GM23248 (cell line): ENCODE measurements around the gene DPH1. TPM values are rescaled to one million over a fixed set of nuclear protein-coding genes. Genes with fewer than 3 reads are reported as not detected.
"Not testable (repeated sequence)": the region's sequence is repeated elsewhere in the genome, so short reads cannot be mapped to it uniquely, and the experiment has no call there.

ENCODE experiments used
- DNase-seq: peaks from one replicate; pipeline ENCODE4 v3.0.0-alpha.2; 2015
- H2AFZ ChIP-seq: fragments of 200-600 bp; sonication (generic); 2 replicates; pipeline ENCODE4 v1.6.1; 2016; ENCODE audit warnings: antibody characterized with exemption
- H3F3A ChIP-seq: fragments of 200-600 bp; sonication (generic); 2 replicates; pipeline ENCODE4 v1.6.1; 2016; ENCODE audit warnings: mild to moderate bottlenecking, antibody characterized with exemption, mixed run types; ENCODE audit not compliant: insufficient read depth
- H3K27ac ChIP-seq: fragments of 200-600 bp; sonication (generic); 2 replicates; pipeline ENCODE4 v1.5.1; 2016; ENCODE audit warnings: mild to moderate bottlenecking
- H3K27me3 ChIP-seq: fragments of 200-600 bp; sonication (generic); replicated peaks from 2 replicates; pipeline ENCODE4 v1.6.1; 2016; ENCODE audit warnings: mild to moderate bottlenecking; ENCODE audit not compliant: insufficient read depth
- H3K36me3 ChIP-seq: fragments of 200-600 bp; sonication (generic); 2 replicates; pipeline ENCODE4 v1.6.1; 2016; ENCODE audit warnings: low read depth, mild to moderate bottlenecking
- H3K4me1 ChIP-seq: fragments of 200-600 bp; sonication (generic); 2 replicates; pipeline ENCODE4 v1.6.1; 2016; ENCODE audit warnings: mild to moderate bottlenecking; ENCODE audit not compliant: insufficient read depth
- H3K4me2 ChIP-seq: fragments of 200-600 bp; sonication (generic); one replicate; pipeline ENCODE4 v1.6.1; 2016; ENCODE audit warnings: mild to moderate bottlenecking; ENCODE audit not compliant: unreplicated experiment
- H3K4me3 ChIP-seq: fragments of 200-600 bp; sonication (generic); 2 replicates; pipeline ENCODE4 v1.5.1; 2016; ENCODE audit warnings: mild to moderate bottlenecking
- H3K79me2 ChIP-seq: fragments of 200-600 bp; sonication (generic); 2 replicates; pipeline ENCODE4 v1.6.1; 2016; ENCODE audit warnings: mild to moderate bottlenecking; ENCODE audit not compliant: insufficient read depth
- H3K9ac ChIP-seq: fragments of 200-600 bp; sonication (generic); 2 replicates; pipeline ENCODE4 v1.6.1; 2016; ENCODE audit warnings: mild to moderate bottlenecking
- H3K9me2 ChIP-seq: fragments of 200-600 bp; sonication (generic); 2 replicates; pipeline ENCODE4 v1.6.1; 2016; ENCODE audit warnings: mixed run types, mild to moderate bottlenecking, moderate library complexity; ENCODE audit not compliant: insufficient read depth
- H3K9me3 ChIP-seq: fragments of 200-600 bp; sonication (generic); one replicate; pipeline ENCODE4 v1.6.1; 2017; ENCODE audit warnings: low read depth
- H4K20me1 ChIP-seq: fragments of 200-600 bp; sonication (generic); 2 replicates; pipeline ENCODE4 v1.6.0; 2016; ENCODE audit not compliant: insufficient read depth
- EZH2 ChIP-seq: fragments of 200-600 bp; sonication (generic); IDR thresholded peaks from 2 replicates; pipeline ENCODE4 v1.6.1; 2018; ENCODE audit warnings: antibody characterized with exemption, mild to moderate bottlenecking; ENCODE audit not compliant: insufficient read depth, poor library complexity, severe bottlenecking
- EZH2phosphoT487 ChIP-seq: fragments of 200-600 bp; sonication (generic); IDR thresholded peaks from 2 replicates; pipeline ENCODE4 v1.6.1; 2018; ENCODE audit warnings: antibody characterized with exemption, moderate library complexity, mild to moderate bottlenecking, low read depth; ENCODE audit not compliant: insufficient read depth
- WGBS, 2 experiments: methylation state at CpG; one replicate each; pipeline ENCODE4 v1.1.6; 2015 to 2017; ENCODE audit warnings: low lambda C conversion rate in 2 of 2, low coverage in 1 of 2; ENCODE audit errors: missing lambda C conversion rate in 2 of 2; 5-methylcytosine and 5-hydroxymethylcytosine counted together
- in situ Hi-C: fragments of 300-500 bp; cut with MboI; formaldehyde crosslinking; loops from 2 replicates; pipeline ENCODE4 v1.15.0; 2020
- polyA plus RNA-seq: library from polyadenylated mRNA; unstranded; fragments of >200 nt; fragmentation: Nextera tagmentation; extraction: Ambion mirVana; gene quantifications from 2 replicates; pipeline ENCODE4 v1.2.1, GENCODE V29; 2016
- total RNA-seq: library from RNA; depleted of rRNA; stranded (reverse); fragments of >200 nt; shearing (Covaris generic); gene quantifications from 2 replicates; pipeline ENCODE4 v1.2.3, GENCODE V29; 2014; rRNA removed

DPH1 gene
- total RNA-seq, result 51.2 and 58.1 TPM in 2 replicates
- polyA plus RNA-seq, result 41.1 and 41.2 TPM in 2 replicates

DNA sequence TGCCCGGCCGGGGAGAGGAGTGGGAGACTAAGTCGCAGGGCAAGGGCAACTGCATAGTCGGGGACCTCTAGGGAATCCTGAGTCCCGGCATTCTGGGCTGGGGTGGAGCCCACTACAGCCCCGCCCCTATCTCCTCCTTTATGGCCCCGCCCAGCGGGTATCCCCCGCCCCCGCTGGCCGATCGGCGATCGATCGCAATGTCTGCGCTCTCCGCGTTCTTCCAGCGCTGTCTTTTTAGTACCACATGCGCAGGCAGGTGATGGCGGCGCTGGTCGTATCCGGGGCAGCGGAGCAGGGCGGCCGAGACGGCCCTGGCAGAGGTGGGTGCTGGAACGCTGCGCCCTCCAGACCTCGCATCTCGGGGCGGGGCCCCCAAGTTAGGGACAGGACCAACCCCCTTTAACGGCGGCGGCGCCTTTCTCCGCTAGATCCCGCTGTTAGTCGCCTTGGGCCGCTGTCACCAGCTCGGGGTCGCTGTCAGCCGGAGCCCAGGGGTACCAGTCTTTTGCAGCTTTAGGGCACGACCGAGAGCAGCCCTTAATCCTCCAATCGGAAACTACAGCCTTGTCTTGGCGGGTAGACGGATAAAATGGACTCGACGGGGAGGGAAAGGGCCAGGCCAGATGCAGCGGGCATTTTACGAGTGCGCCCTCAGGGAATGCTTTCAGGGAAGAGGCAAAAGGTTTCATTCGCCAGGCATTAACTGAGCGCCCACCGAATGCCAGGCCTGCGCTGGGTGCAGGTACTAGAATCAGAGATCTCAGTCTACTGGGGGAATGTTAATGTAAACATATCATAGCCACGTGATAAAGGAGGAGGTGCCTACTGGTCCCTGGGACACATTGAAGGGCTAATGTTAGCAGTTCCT, at the start of gene DPH1:
DPH1 (plus strand) TSS at position 243 of the 868 bp plus-strand sequence; CDS start at position 260, 17 bp downstream.
- WGBS, 2 experiments, result 1% methylated on average over 55 to 58 of the region's 59 CpGs
- H3K4me3 ChIP-seq, result peak within 1 kb of the TSS; percentile 96
- no peaks in the 10 kb centered on the region for H3K36me3 ChIP-seq
- peak; percentile 98 for DNase-seq
- no peaks in the 10 kb centered on the region; the same call in 1 of the 2 replicates for H3K27me3 ChIP-seq
- TF ChIP-seq EZH2phosphoT487 (no peak), EZH2 (no peak)
- in situ Hi-C loops, result loop anchor here (5.0 kb wide), 1 partner anchor 123 kb away; no protein-coding TSS in a partner anchor
- no peaks in the 10 kb centered on the region for H3K9me3 ChIP-seq
- H3K27ac ChIP-seq, result peak within 1 kb of the TSS; percentile 84
- no peaks in the 10 kb centered on the region for H3K9me2 ChIP-seq
- H3K79me2 ChIP-seq, result peaks cover 19% of the 10 kb centered on the region
- H3F3A ChIP-seq, result peaks cover 12% of the 10 kb centered on the region; the same call in 1 of the 2 replicates
- peaks cover 26% of the 10 kb centered on the region for H3K4me1 ChIP-seq
- H3K4me2 ChIP-seq, result peak within 1 kb of the TSS; percentile 77
- no peaks in the 10 kb centered on the region for H4K20me1 ChIP-seq
- peak within 1 kb of the TSS; percentile 94 for H3K9ac ChIP-seq
- H2AFZ ChIP-seq, result peak within 1 kb of the TSS; percentile 78

DNA sequence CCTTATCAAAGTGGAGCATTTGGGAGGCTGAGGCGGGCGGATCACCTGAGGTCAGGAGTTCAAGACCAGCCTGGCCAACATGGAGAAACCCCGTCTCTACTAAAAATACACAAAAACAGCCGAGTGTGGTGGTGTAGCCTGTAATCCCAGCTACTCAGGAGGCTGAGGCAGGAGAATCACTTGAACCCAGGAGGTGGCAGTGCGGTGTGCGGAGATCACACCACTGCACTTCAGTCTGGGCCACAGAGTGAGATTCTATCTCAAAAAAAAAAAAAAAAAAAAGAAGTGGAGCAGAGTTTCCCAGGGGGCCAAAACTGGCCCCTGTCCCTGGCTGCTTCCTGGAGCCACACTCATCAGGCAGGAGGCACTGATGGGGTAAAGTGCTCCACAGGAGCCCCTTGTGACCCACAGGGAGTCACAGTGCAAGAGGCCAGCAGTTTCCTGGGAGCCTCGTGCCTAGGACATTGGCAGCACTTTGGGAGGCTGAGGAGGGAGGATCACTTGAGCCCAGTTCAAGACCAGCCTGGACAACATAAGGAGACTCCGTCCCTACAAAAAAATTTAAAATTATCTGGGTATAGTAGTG, 49.2 kb upstream of the DPH1 start:
- Histone ChIP-seq H3F3A (no peaks in the 10 kb centered on the region), H3K79me2 (no peaks in the 10 kb centered on the region), H3K4me3 (no peak overlapping the region), H3K27ac (no peak overlapping the region), H3K9me2 (no peaks in the 10 kb centered on the region), H3K36me3 (no peaks in the 10 kb centered on the region), H3K9me3 (no peaks in the 10 kb centered on the region), H3K4me2 (no peak overlapping the region), H2AFZ (no peak overlapping the region), H3K27me3 (peaks cover 22% of the 10 kb centered on the region), H3K4me1 (no peaks in the 10 kb centered on the region), H4K20me1 (no peaks in the 10 kb centered on the region), H3K9ac (no peak overlapping the region)
- WGBS, 2 experiments, result 83 to 85% methylated on average over 8 of the region's 8 CpGs
- no peak for DNase-seq
- TF ChIP-seq EZH2phosphoT487 (no peak), EZH2 (no peak)
- in situ Hi-C loops, result no loop called here

DNA sequence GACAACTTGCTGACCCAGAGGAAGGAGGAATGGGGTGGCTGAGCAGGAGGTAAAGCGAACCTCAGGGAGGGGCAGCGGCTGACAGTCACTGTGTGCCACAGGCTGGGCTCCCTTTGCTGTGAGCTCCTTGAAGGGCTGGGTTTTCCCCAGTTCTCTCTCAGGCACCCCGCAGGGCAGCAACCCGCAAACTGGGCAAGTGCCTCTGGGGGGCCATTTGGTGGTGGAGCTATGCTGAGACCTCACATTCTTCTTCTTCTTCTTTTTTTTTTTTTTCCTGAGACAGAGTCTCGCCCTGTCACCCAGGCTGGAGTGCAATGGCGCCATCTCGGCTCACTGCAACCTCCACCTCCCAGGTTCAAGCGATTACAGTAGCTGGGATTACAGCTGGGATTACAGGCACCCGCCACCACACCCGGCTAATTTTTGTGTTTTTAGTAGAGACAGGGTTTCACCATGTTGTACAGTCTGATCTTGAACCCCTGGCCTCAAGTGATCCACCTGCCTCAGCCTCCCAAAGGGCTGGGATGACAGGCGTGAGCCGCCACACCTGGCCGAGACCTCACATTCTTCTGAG, 47.1 kb upstream of the DPH1 start:
- in situ Hi-C loops, H3K9me2 ChIP-seq, H3K4me3 ChIP-seq, H3K9ac ChIP-seq, H3K4me1 ChIP-seq, H3K4me2 ChIP-seq, H4K20me1 ChIP-seq, H3F3A ChIP-seq, H3K36me3 ChIP-seq, DNase-seq, H3K27ac ChIP-seq, H3K27me3 ChIP-seq, H2AFZ ChIP-seq, H3K9me3 ChIP-seq, H3K79me2 ChIP-seq: not testable (repeated sequence)
- 87 to 92% methylated on average over 13 of the region's 13 CpGs for WGBS, 2 experiments

DNA sequence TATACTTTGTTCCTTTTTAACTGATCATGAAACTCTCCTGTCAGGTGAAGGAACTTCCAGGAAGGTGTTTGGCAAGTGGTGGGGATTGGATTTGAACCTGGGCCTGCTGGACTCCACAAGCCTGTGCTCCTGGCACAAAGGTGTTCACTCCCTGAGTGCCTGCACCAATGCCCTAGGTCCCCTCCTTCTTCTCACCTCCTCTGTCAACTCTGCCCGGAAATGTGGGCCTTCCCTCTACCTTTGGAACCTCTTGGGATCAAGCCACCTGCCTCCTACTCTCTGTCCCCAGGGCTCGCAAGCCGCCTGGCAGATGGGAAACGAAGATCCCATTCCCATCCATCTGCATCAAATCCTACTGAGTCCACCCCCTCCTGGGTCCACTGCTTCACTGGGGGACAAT, 44.9 kb upstream of the DPH1 start:
- no peak overlapping the region for H3K9ac ChIP-seq
- H3K36me3 ChIP-seq, result no peaks in the 10 kb centered on the region
- H3K4me3 ChIP-seq, result no peak overlapping the region
- peaks cover 13% of the 10 kb centered on the region for H3K4me1 ChIP-seq
- H3K4me2 ChIP-seq, result no peak overlapping the region
- H3F3A ChIP-seq, result peaks cover 13% of the 10 kb centered on the region; the same call in 1 of the 2 replicates
- no peaks in the 10 kb centered on the region for H3K79me2 ChIP-seq
- H3K9me2 ChIP-seq, result no peaks in the 10 kb centered on the region
- no peak for DNase-seq
- H4K20me1 ChIP-seq, result no peaks in the 10 kb centered on the region
- no peaks in the 10 kb centered on the region for H3K27me3 ChIP-seq
- H3K9me3 ChIP-seq, result no peaks in the 10 kb centered on the region
- in situ Hi-C loops, result no loop called here
- WGBS, 2 experiments, result 92 to 95% methylated on average over 4 of the region's 4 CpGs
- H2AFZ ChIP-seq, result no peak overlapping the region
- no peak overlapping the region for H3K27ac ChIP-seq
- TF ChIP-seq EZH2phosphoT487 (no peak), EZH2 (no peak)
